ENCODE data around the gene DUS1L.

Gene DUS1L

DNA sequence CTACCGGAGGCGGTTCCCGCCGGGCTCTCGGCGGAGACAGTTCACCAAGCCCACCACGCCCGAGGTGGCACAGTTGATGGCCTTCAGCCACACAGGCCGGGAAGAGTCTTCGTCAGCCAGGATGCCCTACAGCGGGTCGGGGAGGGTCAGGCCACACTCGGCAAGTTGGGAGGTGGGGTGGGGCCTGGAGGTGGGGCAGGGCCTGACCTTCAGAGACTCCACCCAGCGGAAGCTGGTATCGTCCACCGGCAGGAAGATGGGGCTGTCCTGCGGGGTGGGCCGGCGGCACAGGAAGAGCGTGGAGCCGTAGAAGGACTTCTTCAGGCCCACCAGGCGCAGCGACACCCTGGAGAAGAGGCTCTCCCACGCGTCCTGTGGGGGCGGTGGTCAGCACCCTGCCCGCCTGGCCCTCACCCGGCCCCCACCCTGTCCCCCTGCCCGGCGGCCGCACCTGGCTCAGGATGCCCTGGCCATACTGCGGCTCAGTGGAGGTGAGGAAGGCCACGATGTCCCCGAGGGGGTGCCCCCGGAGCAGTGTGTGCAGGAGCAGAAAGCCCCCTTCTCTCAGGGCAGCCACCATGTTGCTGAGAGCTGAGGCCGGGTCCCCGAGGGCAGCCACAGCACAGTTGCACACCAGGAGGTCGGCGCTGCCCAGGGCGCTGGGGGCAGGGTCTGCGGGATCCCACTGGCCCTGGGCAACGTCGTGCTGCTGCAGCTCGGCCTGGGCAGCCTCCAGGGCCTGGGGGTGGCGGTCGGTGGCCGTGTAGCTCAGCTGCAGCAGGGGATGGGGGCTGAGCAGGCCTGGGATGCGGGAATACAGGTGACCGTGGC lies 19.6 kb upstream of the DUS1L start:
- no peaks in the 10 kb centered on the region for H3K4me1 ChIP-seq (ENCODE audit: control insufficient read depth, insufficient read depth, low read length)
- no peak for DNase-seq (ENCODE audit: low read depth)
- H3K27me3 ChIP-seq (replicated peaks; ENCODE audit: control insufficient read depth, insufficient read depth, low read length), result no peaks in the 10 kb centered on the region
- H3K4me3 ChIP-seq (ENCODE audit: low read length), result no peak overlapping the region
- no peaks in the 10 kb centered on the region for H3K9me3 ChIP-seq (ENCODE audit: control insufficient read depth, low read length)
- peaks cover 99% of the 10 kb centered on the region for H3K36me3 ChIP-seq (ENCODE audit: control insufficient read depth, insufficient read depth, low read length, severe bottlenecking)
- no peak overlapping the region for H3K9ac ChIP-seq (ENCODE audit: low read length)

DNA sequence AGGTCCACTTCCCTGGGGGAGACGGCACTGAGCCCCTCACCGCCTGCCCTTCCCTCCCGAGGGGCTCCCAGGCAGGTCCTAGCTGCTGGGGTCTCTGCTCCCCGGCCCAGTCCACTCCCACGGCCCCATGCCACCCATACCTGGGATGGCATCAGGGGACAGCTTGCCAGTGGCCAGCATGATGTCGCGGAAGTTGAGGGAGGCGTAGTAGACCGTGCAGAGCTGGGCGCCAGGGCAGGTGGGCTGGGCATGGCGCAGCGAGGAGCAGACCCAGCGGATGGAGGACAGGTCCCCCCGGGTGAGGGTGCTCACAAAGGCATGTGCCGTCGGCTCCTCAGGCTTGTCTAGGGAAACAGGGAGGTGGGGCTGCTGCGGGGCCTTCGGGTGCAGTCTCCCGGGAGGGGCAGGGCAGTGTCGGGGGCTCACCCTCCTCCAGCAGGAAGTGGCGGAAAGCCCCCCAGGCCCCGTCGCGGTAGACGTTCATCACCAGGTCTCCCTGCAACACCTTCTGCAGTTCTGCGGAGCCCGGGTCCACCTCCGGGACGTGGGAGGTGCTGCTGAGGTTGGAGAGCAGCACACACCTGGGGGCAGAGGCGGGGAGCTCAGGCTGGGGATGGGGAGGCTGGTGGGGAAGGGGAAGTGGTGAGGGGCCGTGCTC lies 18.9 kb upstream of the DUS1L start:
- Histone ChIP-seq H3K4me1 (ENCODE audit: control insufficient read depth, insufficient read depth, low read length) (no peaks in the 10 kb centered on the region), H3K9ac (ENCODE audit: low read length) (no peak overlapping the region), H3K36me3 (ENCODE audit: control insufficient read depth, insufficient read depth, low read length, severe bottlenecking) (peaks cover 99% of the 10 kb centered on the region), H3K4me3 (ENCODE audit: low read length) (no peak overlapping the region), H3K27me3 (replicated peaks; ENCODE audit: control insufficient read depth, insufficient read depth, low read length) (no peaks in the 10 kb centered on the region), H3K9me3 (ENCODE audit: control insufficient read depth, low read length) (no peaks in the 10 kb centered on the region)
- DNase-seq (ENCODE audit: low read depth), result no peak

- no peak overlapping the region for H3K9ac ChIP-seq (ENCODE audit: low read length)
- DNase-seq (ENCODE audit: low read depth), result no peak
- no peaks in the 10 kb centered on the region for H3K27me3 ChIP-seq (replicated peaks; ENCODE audit: control insufficient read depth, insufficient read depth, low read length)
- no peaks in the 10 kb centered on the region for H3K9me3 ChIP-seq (ENCODE audit: control insufficient read depth, low read length)
- H3K36me3 ChIP-seq (ENCODE audit: control insufficient read depth, insufficient read depth, low read length, severe bottlenecking), result peaks cover 97% of the 10 kb centered on the region
- no peak overlapping the region for H3K4me3 ChIP-seq (ENCODE audit: low read length)
- no peaks in the 10 kb centered on the region for H3K4me1 ChIP-seq (ENCODE audit: control insufficient read depth, insufficient read depth, low read length)
Observed at GRCh38 chr17:82083533-82084359, 18.1 kb upstream of the DUS1L start.

GRCh38 chr17:82083009-82083408 lies 17.4 kb upstream of the DUS1L start:
- Histone ChIP-seq H3K36me3 (ENCODE audit: control insufficient read depth, insufficient read depth, low read length, severe bottlenecking) (peaks cover 97% of the 10 kb centered on the region), H3K9ac (ENCODE audit: low read length) (no peak overlapping the region), H3K9me3 (ENCODE audit: control insufficient read depth, low read length) (no peaks in the 10 kb centered on the region), H3K27me3 (replicated peaks; ENCODE audit: control insufficient read depth, insufficient read depth, low read length) (no peaks in the 10 kb centered on the region), H3K4me1 (ENCODE audit: control insufficient read depth, insufficient read depth, low read length) (no peaks in the 10 kb centered on the region), H3K4me3 (ENCODE audit: low read length) (no peak overlapping the region)
- DNase-seq (ENCODE audit: low read depth), result no peak

DNA sequence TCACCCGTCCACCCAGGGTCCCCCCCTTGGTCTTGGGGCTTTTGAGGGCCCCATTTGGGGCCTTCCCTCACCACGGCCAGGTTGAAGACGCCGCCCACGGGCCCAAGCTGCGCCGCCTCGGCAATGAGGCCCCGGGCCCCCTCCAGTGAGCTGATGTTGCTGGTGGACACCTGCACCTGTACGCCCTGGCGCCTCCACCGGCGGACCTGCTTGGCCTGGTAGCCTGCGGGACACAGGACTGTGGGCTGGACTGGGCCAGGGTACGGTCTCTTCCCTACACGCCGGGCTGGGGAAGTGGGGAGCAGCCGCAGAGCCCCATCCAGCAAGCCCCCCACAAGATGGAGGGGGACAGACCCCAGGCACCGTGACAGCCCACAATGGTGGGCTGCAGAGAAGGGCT lies 16.9 kb upstream of the DUS1L start:
- Histone ChIP-seq H3K9ac (ENCODE audit: low read length) (no peak overlapping the region), H3K27me3 (replicated peaks; ENCODE audit: control insufficient read depth, insufficient read depth, low read length) (no peaks in the 10 kb centered on the region), H3K4me1 (ENCODE audit: control insufficient read depth, insufficient read depth, low read length) (no peaks in the 10 kb centered on the region), H3K9me3 (ENCODE audit: control insufficient read depth, low read length) (no peaks in the 10 kb centered on the region), H3K36me3 (ENCODE audit: control insufficient read depth, insufficient read depth, low read length, severe bottlenecking) (peaks cover 96% of the 10 kb centered on the region), H3K4me3 (ENCODE audit: low read length) (no peak overlapping the region)
- DNase-seq (ENCODE audit: low read depth), result no peak

- Histone ChIP-seq H3K4me3 (ENCODE audit: low read length) (no peak overlapping the region), H3K9me3 (ENCODE audit: control insufficient read depth, low read length) (no peaks in the 10 kb centered on the region), H3K9ac (ENCODE audit: low read length) (no peak overlapping the region), H3K4me1 (ENCODE audit: control insufficient read depth, insufficient read depth, low read length) (no peaks in the 10 kb centered on the region), H3K27me3 (replicated peaks; ENCODE audit: control insufficient read depth, insufficient read depth, low read length) (no peaks in the 10 kb centered on the region), H3K36me3 (ENCODE audit: control insufficient read depth, insufficient read depth, low read length, severe bottlenecking) (peaks cover 91% of the 10 kb centered on the region)
- DNase-seq (ENCODE audit: low read depth), result no peak
Observed at GRCh38 chr17:82081966-82082365, 16.4 kb upstream of the DUS1L start.

GRCh38 chr17:82081546-82081945 lies 15.9 kb upstream of the DUS1L start:
- DNase-seq (ENCODE audit: low read depth), result no peak
- no peaks in the 10 kb centered on the region for H3K9me3 ChIP-seq (ENCODE audit: control insufficient read depth, low read length)
- no peak overlapping the region for H3K9ac ChIP-seq (ENCODE audit: low read length)
- no peaks in the 10 kb centered on the region for H3K4me1 ChIP-seq (ENCODE audit: control insufficient read depth, insufficient read depth, low read length)
- no peak overlapping the region for H3K4me3 ChIP-seq (ENCODE audit: low read length)
- no peaks in the 10 kb centered on the region for H3K27me3 ChIP-seq (replicated peaks; ENCODE audit: control insufficient read depth, insufficient read depth, low read length)
- H3K36me3 ChIP-seq (ENCODE audit: control insufficient read depth, insufficient read depth, low read length, severe bottlenecking), result peaks cover 87% of the 10 kb centered on the region

GRCh38 chr17:82080789-82081464 lies 15.3 kb upstream of the DUS1L start:
- Histone ChIP-seq H3K4me3 (ENCODE audit: low read length) (no peak overlapping the region), H3K9ac (ENCODE audit: low read length) (no peak overlapping the region), H3K27me3 (replicated peaks; ENCODE audit: control insufficient read depth, insufficient read depth, low read length) (no peaks in the 10 kb centered on the region), H3K36me3 (ENCODE audit: control insufficient read depth, insufficient read depth, low read length, severe bottlenecking) (peaks cover 81% of the 10 kb centered on the region), H3K9me3 (ENCODE audit: control insufficient read depth, low read length) (no peaks in the 10 kb centered on the region), H3K4me1 (ENCODE audit: control insufficient read depth, insufficient read depth, low read length) (no peaks in the 10 kb centered on the region)
- DNase-seq (ENCODE audit: low read depth), result no peak

GRCh38 chr17:82080048-82080788 lies 14.6 kb upstream of the DUS1L start:
- H3K4me1 ChIP-seq (ENCODE audit: control insufficient read depth, insufficient read depth, low read length), result no peaks in the 10 kb centered on the region
- H3K9ac ChIP-seq (ENCODE audit: low read length), result no peak overlapping the region
- H3K9me3 ChIP-seq (ENCODE audit: control insufficient read depth, low read length), result no peaks in the 10 kb centered on the region
- no peak overlapping the region for H3K4me3 ChIP-seq (ENCODE audit: low read length)
- no peaks in the 10 kb centered on the region for H3K27me3 ChIP-seq (replicated peaks; ENCODE audit: control insufficient read depth, insufficient read depth, low read length)
- peaks cover 73% of the 10 kb centered on the region for H3K36me3 ChIP-seq (ENCODE audit: control insufficient read depth, insufficient read depth, low read length, severe bottlenecking)
- DNase-seq (ENCODE audit: low read depth), result no peak

- H3K4me3 ChIP-seq (ENCODE audit: low read length), result no peak overlapping the region
- H3K27me3 ChIP-seq (replicated peaks; ENCODE audit: control insufficient read depth, insufficient read depth, low read length), result no peaks in the 10 kb centered on the region
- H3K9me3 ChIP-seq (ENCODE audit: control insufficient read depth, low read length), result no peaks in the 10 kb centered on the region
- H3K4me1 ChIP-seq (ENCODE audit: control insufficient read depth, insufficient read depth, low read length), result no peaks in the 10 kb centered on the region
- peaks cover 63% of the 10 kb centered on the region for H3K36me3 ChIP-seq (ENCODE audit: control insufficient read depth, insufficient read depth, low read length, severe bottlenecking)
- no peak for DNase-seq (ENCODE audit: low read depth)
- H3K9ac ChIP-seq (ENCODE audit: low read length), result no peak overlapping the region
Observed at GRCh38 chr17:82079001-82079677, 13.5 kb upstream of the DUS1L start.

Data from adipocyte (in vitro differentiated cells).